K562 (cell line): ENCODE results near the gene RPL22L1. TPM values are rescaled to one million over a fixed set of nuclear protein-coding genes. Genes with fewer than 3 reads are reported as not detected.

Source experiments
- ATF7 ChIP-seq: fragments of 450-650 bp; IDR thresholded peaks from 2 replicates; pipeline ENCODE4 v1.7.1; 2014; ENCODE audit warnings: mild to moderate bottlenecking, moderate library complexity
- E4F1 ChIP-seq: fragments of 250-450 bp; sonication (Bioruptor Pico); IDR thresholded peaks from 2 replicates; pipeline ENCODE4 v1.5.0; 2021; ENCODE audit warnings: mild to moderate bottlenecking, borderline replicate concordance
- ETS1 ChIP-seq: conservative IDR thresholded peaks from 2 replicates; pipeline ENCODE4 v1.6.1; 2011; ENCODE audit warnings: low read depth, mild to moderate bottlenecking, low read length; ENCODE audit not compliant: control insufficient read depth
- FUS ChIP-seq: fragments of 200-400 bp; formaldehyde crosslinking; optimal IDR thresholded peaks from 2 replicates; pipeline ENCODE3; 2017; ENCODE audit warnings: low read depth, low read length
- ILF3 ChIP-seq: fragments of 450-650 bp; IDR thresholded peaks from 2 replicates; pipeline ENCODE4 v1.6.1; 2018; ENCODE audit warnings: antibody characterized with exemption, mild to moderate bottlenecking, moderate library complexity, borderline replicate concordance
- MLX ChIP-seq, 2 experiments: fragments of 450-650 bp in 1 of 2; sonication (generic) in 1 of 2; formaldehyde crosslinking; conservative IDR thresholded peaks; 2 replicates each; pipeline versions ENCODE4 v1.4.0 to v1.8.1; 2020 to 2022; ENCODE audit warnings: mild to moderate bottlenecking in 1 of 2, missing genetic modification reagents in 1 of 2
- NR2C1 ChIP-seq, 2 experiments: fragments of 450-650 bp; IDR thresholded peaks; 2 replicates each; pipeline ENCODE4 v1.6.1; 2017; ENCODE audit warnings: mild to moderate bottlenecking in 2 of 2, antibody characterized with exemption in 1 of 2, inconsistent platforms in 1 of 2, missing compliant biosample characterization in 1 of 2, missing genetic modification characterization in 1 of 2
- PBX2 ChIP-seq, 2 experiments: IDR thresholded peaks in 1 of 2; conservative IDR thresholded peaks in 1 of 2; 2 replicates each; pipeline ENCODE4 v1.6.1; 2016; ENCODE audit warnings: low read depth in 2 of 2, mild to moderate bottlenecking in 1 of 2, missing compliant biosample characterization in 1 of 2, missing genetic modification characterization in 1 of 2, moderate library complexity in 1 of 2
- PHF20 ChIP-seq: fragments of 450-650 bp; IDR thresholded peaks from 2 replicates; pipeline ENCODE4 v1.6.1; 2018; ENCODE audit not compliant: partially characterized antibody
- WHSC1 ChIP-seq: IDR thresholded peaks from one replicate; pipeline ENCODE4 v1.6.1; 2012; ENCODE audit warnings: low read length, control low read depth, inconsistent platforms
- YBX1 ChIP-seq: fragments of 450-650 bp; IDR thresholded peaks from 2 replicates; pipeline ENCODE4 v1.7.1; 2016; ENCODE audit warnings: mild to moderate bottlenecking
- ZBTB17 ChIP-seq: fragments of 450-650 bp; formaldehyde crosslinking; IDR thresholded peaks from 2 replicates; pipeline ENCODE4 v1.4.0; 2020; ENCODE audit warnings: mild to moderate bottlenecking
- ZBTB5 ChIP-seq: fragments of 450-650 bp; IDR thresholded peaks from 2 replicates; pipeline ENCODE4 v1.6.1; 2017; ENCODE audit warnings: antibody characterized with exemption
- ZKSCAN3 ChIP-seq: fragments of 250-450 bp; sonication (Bioruptor Pico); IDR thresholded peaks from 2 replicates; pipeline ENCODE4 v1.4.0; 2020
- ZNF124 ChIP-seq: sonication (generic); formaldehyde crosslinking; IDR thresholded peaks from 2 replicates; pipeline ENCODE4 v1.8.1; 2022; ENCODE audit warnings: missing genetic modification reagents
- polyA plus RNA-seq, 8 experiments: library from polyadenylated mRNA; depleted of rRNA in 4 of 8; stranded (reverse) in 5 of 8; unstranded in 3 of 8; fragments of >200 nt; fragmentation: Nextera tagmentation in 2 of 8; fragmentation: Illumina TruSeq in 1 of 8; extraction: Ambion mirVana in 2 of 8; extraction: Trizol in 1 of 8; gene quantifications; 2 replicates each; pipeline versions ENCODE4 v1.2.1 to v1.2.3, GENCODE V29; 2011 to 2014; ENCODE audit warnings: inconsistent platforms in 1 of 8, missing spikeins in 1 of 8
- total RNA-seq, 7 experiments: library from RNA; depleted of rRNA in 6 of 7; stranded (reverse); fragments of >200 nt in 6 of 7; fragmentation: Illumina TruSeq in 2 of 7; extraction: Trizol in 2 of 7; gene quantifications; 2 replicates each; pipeline versions ENCODE4 v1.2.1 to v1.2.3, GENCODE V29; 2011 to 2021; ENCODE audit warnings: low replicate concordance in 1 of 7

Gene RPL22L1
- total and polyA plus RNA-seq, 9 of the 15 experiments (the other 6 are each of a cell fraction or from before 2014, with no cell fraction given) = 53.9 to 198 (median 108) TPM

- TF ChIP-seq YBX1 = no peak
- TF ChIP-seq ILF3 = no peak
- TF ChIP-seq WHSC1 = no peak
- peak; percentile 82 for TF ChIP-seq ATF7
- TF ChIP-seq FUS = no peak
- TF ChIP-seq ZNF124 (CRISPR knock-in tag) = no peak
- TF ChIP-seq E4F1 (CRISPR knock-in tag) = no peak
- TF ChIP-seq ETS1 = peak; percentile 71
- TF ChIP-seq ZKSCAN3 = no peak
- no peak for TF ChIP-seq PBX2 (CRISPR knock-in tag; IDR thresholded peaks at IDR 0.05; ENCODE audit: low read depth)
- TF ChIP-seq PBX2 (tag; conservative IDR thresholded peaks at IDR 0.05; ENCODE audit: low read depth) = peak; percentile 21; the same call in 1 of the 2 replicates
- no peak for TF ChIP-seq ZBTB5
- TF ChIP-seq ZBTB17 (CRISPR knock-in tag) = peak; percentile 50; the same call in 1 of the 2 replicates
- TF ChIP-seq PHF20 = peak; percentile 55
- no peak for TF ChIP-seq MLX (CRISPR knock-in tag; conservative IDR thresholded peaks at IDR 0.05)
- no peak for TF ChIP-seq NR2C1 (IDR thresholded peaks at IDR 0.05)
- no peak for TF ChIP-seq NR2C1 (tag; IDR thresholded peaks at IDR 0.05)
Measured at GRCh38 chr3:170869645-170870593, at the start of gene RPL22L1 (continued).
